Measurements from ENCODE around the gene PXT1.
"Not testable (repeated sequence)": the region's sequence is repeated elsewhere in the genome, so short reads cannot be mapped to it uniquely, and the experiment has no call there.

PXT1 gene

DNA sequence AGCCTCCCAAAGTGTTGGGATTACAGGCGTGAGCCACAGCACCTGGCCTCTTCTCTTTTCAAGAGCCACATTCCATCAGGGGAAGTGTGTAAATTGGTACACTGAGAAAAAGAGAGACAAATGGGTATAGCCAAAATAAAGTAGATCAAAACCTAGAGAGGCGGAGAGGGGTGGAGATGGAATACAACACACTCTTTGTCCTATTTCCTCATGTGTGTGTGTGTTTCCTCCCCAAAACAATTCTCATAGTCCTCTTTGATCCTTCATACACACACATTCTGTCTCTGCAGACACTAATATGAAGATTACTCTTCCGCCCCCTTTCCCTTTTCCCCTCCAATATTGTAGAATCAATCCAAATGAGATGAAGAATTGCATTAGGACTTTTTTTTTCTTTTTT, 16.0 kb downstream of the PXT1 start:
- peaks cover 3% of the 10 kb centered on the region for H3K4me1 ChIP-seq (ENCODE audit: control insufficient read depth, insufficient read depth, low read length)
- H3K27ac ChIP-seq (ENCODE audit: insufficient read depth, low read depth, low read length, poor library complexity, severe bottlenecking) = no peak overlapping the region
- H3K36me3 ChIP-seq (ENCODE audit: control insufficient read depth, insufficient read depth, low read length) = no peaks in the 10 kb centered on the region
- H3K9me3 ChIP-seq (ENCODE audit: control insufficient read depth, low read length) = no peaks in the 10 kb centered on the region
- H3K4me3 ChIP-seq (ENCODE audit: insufficient read depth, low read depth, low read length) = no peak overlapping the region
- 89 to 91% methylated on average over 2 to 3 of the region's 3 CpGs for WGBS, 2 experiments
- H3K27me3 ChIP-seq (ENCODE audit: control insufficient read depth, insufficient read depth, low read length, poor library complexity, severe bottlenecking) = no peaks in the 10 kb centered on the region

DNA sequence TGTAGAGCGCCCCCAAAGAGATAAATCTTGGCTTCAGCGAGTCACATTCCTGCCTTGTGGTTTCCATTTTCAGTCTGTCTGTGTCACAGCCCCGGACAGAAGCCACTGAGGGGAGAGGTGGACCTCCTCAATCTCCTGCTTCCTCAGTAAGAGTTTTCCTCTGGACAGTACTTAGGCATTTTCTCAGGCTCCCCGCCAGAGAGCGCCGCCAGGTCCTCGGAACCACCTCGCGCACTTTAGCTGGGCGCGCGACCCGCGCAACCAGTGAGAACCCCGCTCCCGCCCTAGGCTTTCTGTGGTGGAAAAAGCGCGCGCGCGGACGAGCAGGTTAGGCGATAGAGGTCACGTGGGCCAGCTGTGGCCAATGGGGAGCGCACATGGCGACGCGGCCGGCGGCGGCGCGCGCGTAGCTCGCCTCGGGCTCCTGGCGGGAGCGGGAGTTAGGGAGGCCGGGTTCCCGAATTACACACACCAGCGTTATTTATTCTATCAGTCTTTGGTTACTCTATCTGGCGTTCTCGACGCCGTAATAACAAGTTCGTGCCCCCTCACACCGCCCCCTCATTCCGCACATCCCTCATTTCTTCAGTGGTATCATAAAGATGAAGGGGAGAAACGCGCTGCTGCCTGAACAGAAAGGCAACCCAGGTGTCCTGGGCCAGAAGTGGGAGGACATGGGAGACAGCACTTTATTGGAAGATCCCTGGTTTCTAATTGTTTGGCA, 19.4 kb downstream of the PXT1 start:
- H3K27ac ChIP-seq (ENCODE audit: insufficient read depth, low read depth, low read length, poor library complexity, severe bottlenecking) = peak overlapping the region; percentile 46
- peaks cover 3% of the 10 kb centered on the region for H3K4me1 ChIP-seq (ENCODE audit: control insufficient read depth, insufficient read depth, low read length)
- H3K9me3 ChIP-seq (ENCODE audit: control insufficient read depth, low read length) = no peaks in the 10 kb centered on the region
- 3 to 4% methylated on average over 51 of the region's 51 CpGs for WGBS, 2 experiments
- H3K27me3 ChIP-seq (ENCODE audit: control insufficient read depth, insufficient read depth, low read length, poor library complexity, severe bottlenecking) = no peaks in the 10 kb centered on the region
- H3K4me3 ChIP-seq (ENCODE audit: insufficient read depth, low read depth, low read length) = peak overlapping the region; percentile 39
- H3K36me3 ChIP-seq (ENCODE audit: control insufficient read depth, insufficient read depth, low read length) = no peaks in the 10 kb centered on the region

- Histone ChIP-seq H3K36me3 (ENCODE audit: control insufficient read depth, insufficient read depth, low read length) (no peaks in the 10 kb centered on the region), H3K4me3 (ENCODE audit: insufficient read depth, low read depth, low read length) (peak overlapping the region; percentile 26), H3K27me3 (ENCODE audit: control insufficient read depth, insufficient read depth, low read length, poor library complexity, severe bottlenecking) (no peaks in the 10 kb centered on the region), H3K9me3 (ENCODE audit: control insufficient read depth, low read length) (no peaks in the 10 kb centered on the region), H3K4me1 (ENCODE audit: control insufficient read depth, insufficient read depth, low read length) (peaks cover 3% of the 10 kb centered on the region), H3K27ac (ENCODE audit: insufficient read depth, low read depth, low read length, poor library complexity, severe bottlenecking) (peak overlapping the region; percentile 46)
- 72 to 83% methylated on average over 4 of the region's 4 CpGs for WGBS, 2 experiments
Measured at GRCh38 chr6:36422714-36423100, 19.9 kb downstream of the PXT1 start.

- no peak overlapping the region for H3K27ac ChIP-seq (ENCODE audit: insufficient read depth, low read depth, low read length, poor library complexity, severe bottlenecking)
- H3K36me3 ChIP-seq (ENCODE audit: control insufficient read depth, insufficient read depth, low read length) = no peaks in the 10 kb centered on the region
- H3K27me3 ChIP-seq (ENCODE audit: control insufficient read depth, insufficient read depth, low read length, poor library complexity, severe bottlenecking) = no peaks in the 10 kb centered on the region
- 94 to 100% methylated on average over 1 of the region's 1 CpG for WGBS, 2 experiments
- H3K4me3 ChIP-seq (ENCODE audit: insufficient read depth, low read depth, low read length) = no peak overlapping the region
- peaks cover 3% of the 10 kb centered on the region for H3K4me1 ChIP-seq (ENCODE audit: control insufficient read depth, insufficient read depth, low read length)
- H3K9me3 ChIP-seq (ENCODE audit: control insufficient read depth, low read length) = no peaks in the 10 kb centered on the region
Measured at GRCh38 chr6:36419310-36419709, 23.3 kb downstream of the PXT1 start.

DNA sequence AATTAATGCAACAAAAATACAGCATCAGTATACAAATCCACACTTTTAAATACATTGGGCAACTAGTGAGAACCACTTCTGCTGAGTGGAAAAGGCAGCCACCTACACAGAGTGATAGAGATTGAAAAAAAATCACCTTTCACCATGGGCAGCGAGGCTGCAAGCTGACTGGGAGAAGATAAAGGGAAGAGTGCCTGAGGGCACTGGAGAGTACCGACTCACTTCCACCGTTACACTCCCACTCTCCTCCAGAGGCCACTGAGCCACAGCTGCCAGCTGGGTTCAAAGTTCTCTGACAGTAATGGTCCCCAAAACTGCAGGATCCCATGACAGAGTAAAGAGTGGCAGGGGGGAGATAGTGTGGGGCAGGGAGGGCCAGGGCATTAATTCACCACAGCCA, 24.1 kb downstream of the PXT1 start:
- 53% methylated on average over 3 of the region's 3 CpGs for WGBS, 2 experiments
- no peaks in the 10 kb centered on the region for H3K36me3 ChIP-seq (ENCODE audit: control insufficient read depth, insufficient read depth, low read length)

GRCh38 chr6:36414481-36414880, 28.2 kb downstream of the PXT1 start:
- H3K4me1 ChIP-seq (ENCODE audit: control insufficient read depth, insufficient read depth, low read length) = no peaks in the 10 kb centered on the region
- no peaks in the 10 kb centered on the region for H3K27me3 ChIP-seq (ENCODE audit: control insufficient read depth, insufficient read depth, low read length, poor library complexity, severe bottlenecking)
- WGBS, 2 experiments = 78 to 83% methylated on average over 1 of the region's 1 CpG
- no peak overlapping the region for H3K4me3 ChIP-seq (ENCODE audit: insufficient read depth, low read depth, low read length)
- H3K36me3 ChIP-seq (ENCODE audit: control insufficient read depth, insufficient read depth, low read length) = no peaks in the 10 kb centered on the region
- no peaks in the 10 kb centered on the region for H3K9me3 ChIP-seq (ENCODE audit: control insufficient read depth, low read length)
- no peak overlapping the region for H3K27ac ChIP-seq (ENCODE audit: insufficient read depth, low read depth, low read length, poor library complexity, severe bottlenecking)

More for the DNA sequence above, 24.1 kb downstream of the PXT1 start:
- no peak overlapping the region for H3K4me3 ChIP-seq (ENCODE audit: insufficient read depth, low read depth, low read length)
- no peaks in the 10 kb centered on the region for H3K9me3 ChIP-seq (ENCODE audit: control insufficient read depth, low read length)
- H3K27me3 ChIP-seq (ENCODE audit: control insufficient read depth, insufficient read depth, low read length, poor library complexity, severe bottlenecking) = no peaks in the 10 kb centered on the region
- peaks cover 3% of the 10 kb centered on the region for H3K4me1 ChIP-seq (ENCODE audit: control insufficient read depth, insufficient read depth, low read length)
- H3K27ac ChIP-seq (ENCODE audit: insufficient read depth, low read depth, low read length, poor library complexity, severe bottlenecking) = no peak overlapping the region

- no peaks in the 10 kb centered on the region for H3K36me3 ChIP-seq (ENCODE audit: control insufficient read depth, insufficient read depth, low read length)
- no peaks in the 10 kb centered on the region for H3K4me1 ChIP-seq (ENCODE audit: control insufficient read depth, insufficient read depth, low read length)
- WGBS, 2 experiments = 94 to 95% methylated on average over 3 of the region's 4 CpGs
- H3K27ac ChIP-seq (ENCODE audit: insufficient read depth, low read depth, low read length, poor library complexity, severe bottlenecking) = no peak overlapping the region
- H3K27me3 ChIP-seq (ENCODE audit: control insufficient read depth, insufficient read depth, low read length, poor library complexity, severe bottlenecking) = no peaks in the 10 kb centered on the region
- no peaks in the 10 kb centered on the region for H3K9me3 ChIP-seq (ENCODE audit: control insufficient read depth, low read length)
- H3K4me3 ChIP-seq (ENCODE audit: insufficient read depth, low read depth, low read length) = no peak overlapping the region
Measured at GRCh38 chr6:36413489-36414480, 28.9 kb downstream of the PXT1 start.

GRCh38 chr6:36409718-36410117, 32.9 kb downstream of the PXT1 start:
- H3K27ac ChIP-seq (ENCODE audit: insufficient read depth, low read depth, low read length, poor library complexity, severe bottlenecking); H3K4me1 ChIP-seq (ENCODE audit: control insufficient read depth, insufficient read depth, low read length); H3K9me3 ChIP-seq (ENCODE audit: control insufficient read depth, low read length); H3K4me3 ChIP-seq (ENCODE audit: insufficient read depth, low read depth, low read length); H3K36me3 ChIP-seq (ENCODE audit: control insufficient read depth, insufficient read depth, low read length); H3K27me3 ChIP-seq (ENCODE audit: control insufficient read depth, insufficient read depth, low read length, poor library complexity, severe bottlenecking): not testable (repeated sequence)
- 89 to 92% methylated on average over 5 of the region's 5 CpGs for WGBS, 2 experiments

DNA sequence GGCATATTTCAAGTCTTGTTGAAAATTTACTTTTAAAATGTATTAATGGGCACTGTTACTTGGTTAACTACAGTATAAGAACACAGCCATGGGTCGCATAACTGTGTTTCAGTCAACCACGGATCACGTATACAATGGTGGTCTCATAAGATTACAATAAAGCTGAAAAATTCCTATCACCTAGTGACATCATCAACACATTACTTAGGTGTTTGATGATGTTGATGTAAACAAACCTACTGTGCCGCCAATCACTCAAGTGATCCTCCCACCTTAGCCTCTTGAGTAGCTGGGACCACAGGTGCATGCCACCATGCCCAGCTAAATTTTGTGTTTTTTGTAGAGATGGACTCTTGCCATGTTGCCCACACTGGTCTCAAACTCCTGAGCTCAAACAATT, 38.5 kb downstream of the PXT1 start:
- Histone ChIP-seq H3K4me3 (ENCODE audit: insufficient read depth, low read depth, low read length) (no peak overlapping the region), H3K27ac (ENCODE audit: insufficient read depth, low read depth, low read length, poor library complexity, severe bottlenecking) (no peak overlapping the region), H3K27me3 (ENCODE audit: control insufficient read depth, insufficient read depth, low read length, poor library complexity, severe bottlenecking) (no peaks in the 10 kb centered on the region), H3K36me3 (ENCODE audit: control insufficient read depth, insufficient read depth, low read length) (no peaks in the 10 kb centered on the region), H3K9me3 (ENCODE audit: control insufficient read depth, low read length) (no peaks in the 10 kb centered on the region), H3K4me1 (ENCODE audit: control insufficient read depth, insufficient read depth, low read length) (no peaks in the 10 kb centered on the region)
- WGBS, 2 experiments = 87 to 91% methylated on average over 4 of the region's 4 CpGs

DNA sequence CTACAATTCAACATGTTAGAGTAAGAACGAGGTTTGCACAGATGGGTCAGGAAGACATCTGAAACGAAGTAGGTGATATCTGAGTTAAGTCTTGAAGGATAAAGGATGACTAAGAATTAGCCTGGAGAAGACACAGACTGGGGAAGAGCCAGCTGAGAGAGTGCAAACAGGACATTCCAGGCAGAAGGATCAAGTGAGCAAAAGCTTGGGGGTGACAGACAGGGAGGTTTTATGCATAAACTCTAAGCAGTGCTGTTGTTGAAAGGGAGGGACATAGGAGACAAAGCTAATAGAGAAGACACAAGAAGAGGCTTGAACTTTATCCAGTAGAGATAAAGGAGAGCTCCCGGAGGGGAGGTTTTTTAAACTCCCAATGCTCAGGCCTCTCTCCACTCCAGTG, 40.2 kb downstream of the PXT1 start:
- Histone ChIP-seq H3K4me3 (ENCODE audit: insufficient read depth, low read depth, low read length) (no peak overlapping the region), H3K27me3 (ENCODE audit: control insufficient read depth, insufficient read depth, low read length, poor library complexity, severe bottlenecking) (no peaks in the 10 kb centered on the region), H3K4me1 (ENCODE audit: control insufficient read depth, insufficient read depth, low read length) (no peaks in the 10 kb centered on the region), H3K9me3 (ENCODE audit: control insufficient read depth, low read length) (no peaks in the 10 kb centered on the region), H3K27ac (ENCODE audit: insufficient read depth, low read depth, low read length, poor library complexity, severe bottlenecking) (no peak overlapping the region), H3K36me3 (ENCODE audit: control insufficient read depth, insufficient read depth, low read length) (no peaks in the 10 kb centered on the region)
- 81 to 84% methylated on average over 3 of the region's 3 CpGs for WGBS, 2 experiments

All from ectodermal cell (in vitro differentiated cells).